K562 (cell line): ENCODE data around the gene ASCL2. TPM values are rescaled to one million over a fixed set of nuclear protein-coding genes. Genes with fewer than 3 reads are reported as not detected.

Experiments
- ARID4B ChIP-seq: sonication (generic); formaldehyde crosslinking; IDR thresholded peaks from 2 replicates; pipeline ENCODE4 v1.8.0; 2022; ENCODE audit warnings: mild to moderate bottlenecking, missing genetic modification reagents
- FOXP4 ChIP-seq: sonication (generic); formaldehyde crosslinking; IDR thresholded peaks from 2 replicates; pipeline ENCODE4 v1.8.0; 2022; ENCODE audit warnings: mild to moderate bottlenecking, missing genetic modification reagents, borderline replicate concordance
- MLLT1 ChIP-seq, 2 experiments: fragments of 450-650 bp; IDR thresholded peaks; 2 replicates each; pipeline ENCODE4 v1.6.1; 2016
- polyA plus RNA-seq, 8 experiments: library from polyadenylated mRNA; depleted of rRNA in 4 of 8; stranded (reverse) in 5 of 8; unstranded in 3 of 8; fragments of >200 nt; fragmentation: Nextera tagmentation in 2 of 8; fragmentation: Illumina TruSeq in 1 of 8; extraction: Ambion mirVana in 2 of 8; extraction: Trizol in 1 of 8; gene quantifications; 2 replicates each; pipeline versions ENCODE4 v1.2.1 to v1.2.3, GENCODE V29; 2011 to 2014; ENCODE audit warnings: inconsistent platforms in 1 of 8, missing spikeins in 1 of 8
- total RNA-seq, 7 experiments: library from RNA; depleted of rRNA in 6 of 7; stranded (reverse); fragments of >200 nt in 6 of 7; fragmentation: Illumina TruSeq in 2 of 7; extraction: Trizol in 2 of 7; gene quantifications; 2 replicates each; pipeline versions ENCODE4 v1.2.1 to v1.2.3, GENCODE V29; 2011 to 2021; ENCODE audit warnings: low replicate concordance in 1 of 7

Gene ASCL2
- total and polyA plus RNA-seq, 9 of the 15 experiments (the other 6 are each of a cell fraction or from before 2014, with no cell fraction given), result 0.11 to 1.4 (median 0.36) TPM; not detected in 2

DNA sequence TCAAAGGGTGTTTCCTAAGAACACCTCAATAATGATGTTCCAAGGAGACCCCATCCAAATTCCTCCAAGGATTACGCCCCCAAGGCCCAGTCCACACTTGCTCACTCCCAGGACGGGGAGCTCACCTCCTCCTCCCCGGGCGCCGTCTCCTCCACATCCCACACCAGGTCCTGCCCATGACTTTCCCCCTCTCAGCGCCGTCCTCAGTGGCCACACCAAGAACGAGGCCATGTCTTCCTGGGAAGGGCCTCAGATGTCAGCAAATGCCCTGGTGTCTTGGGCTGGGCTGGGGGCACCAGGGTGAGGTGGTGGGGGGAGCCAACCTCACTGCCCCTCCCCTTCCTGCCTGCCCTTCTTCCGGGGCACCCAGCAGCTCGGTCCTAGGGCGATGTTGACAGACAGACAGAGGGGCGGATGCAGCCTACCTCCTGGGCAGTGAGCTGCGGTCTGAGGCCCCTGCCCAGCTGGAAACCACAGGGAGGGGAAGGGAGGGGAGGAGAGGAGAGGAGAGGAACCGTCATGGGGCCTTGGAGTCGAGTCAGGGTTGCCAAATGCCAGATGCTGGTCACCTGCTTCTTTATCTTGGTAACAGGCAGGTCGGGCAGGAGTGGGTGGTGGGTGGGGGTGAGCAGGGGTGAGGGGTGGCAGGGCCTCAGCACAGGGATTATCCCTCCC, 31.4 kb upstream of the ASCL2 start, which contains the start of the genes C11orf21 and TSPAN32 (continued):
- TF ChIP-seq MLLT1 (IDR thresholded peaks at IDR 0.05) (peak in 1 of 2 experiments; percentile 63; a peak in 1 of 4 replicates), FOXP4 (peak; percentile 20; the same call in 1 of the 2 replicates), ARID4B (CRISPR knock-in tag) (peak; percentile 79; the same call in 1 of the 2 replicates)
